HG03575 (cell line): ENCODE results near the gene HNF4A.
"Not testable (repeated sequence)": the region's sequence is repeated elsewhere in the genome, so short reads cannot be mapped to it uniquely, and the experiment has no call there.

Experiments
- ATAC-seq: cut with Tn5 transposase; IDR thresholded peaks from one replicate; pipeline ENCODE4 v1.9.1; 2021; ENCODE audit not compliant: unreplicated experiment, insufficient number of reproducible peaks, low FRiP score; ENCODE audit errors: extremely low read depth

HNF4A gene

DNA sequence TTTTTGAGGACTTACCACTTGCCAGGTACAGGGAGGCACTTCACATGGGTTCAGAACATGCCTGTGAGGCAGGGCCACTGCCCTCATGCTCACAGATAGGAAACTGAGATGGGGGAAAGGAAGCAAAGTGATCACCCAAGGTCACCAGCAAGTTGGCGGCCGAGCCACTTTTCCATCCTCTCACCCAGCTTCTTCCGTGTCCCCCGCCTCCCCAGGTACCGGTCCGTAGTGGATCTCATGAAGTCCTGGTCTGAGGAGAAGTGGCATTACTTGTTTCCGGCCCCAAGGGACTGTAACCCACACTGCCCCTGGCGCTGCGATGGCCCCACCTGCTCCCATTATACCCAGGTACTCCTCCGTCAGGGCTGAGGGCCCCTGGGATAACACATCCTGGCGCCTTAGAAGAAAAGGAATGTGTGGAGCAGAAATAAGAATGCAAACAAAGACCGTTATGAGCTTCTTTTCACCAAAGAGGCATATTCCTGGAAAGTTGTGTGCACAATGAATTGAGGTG, 12.3 kb upstream of the HNF4A start:
- ATAC-seq: no peak

DNA sequence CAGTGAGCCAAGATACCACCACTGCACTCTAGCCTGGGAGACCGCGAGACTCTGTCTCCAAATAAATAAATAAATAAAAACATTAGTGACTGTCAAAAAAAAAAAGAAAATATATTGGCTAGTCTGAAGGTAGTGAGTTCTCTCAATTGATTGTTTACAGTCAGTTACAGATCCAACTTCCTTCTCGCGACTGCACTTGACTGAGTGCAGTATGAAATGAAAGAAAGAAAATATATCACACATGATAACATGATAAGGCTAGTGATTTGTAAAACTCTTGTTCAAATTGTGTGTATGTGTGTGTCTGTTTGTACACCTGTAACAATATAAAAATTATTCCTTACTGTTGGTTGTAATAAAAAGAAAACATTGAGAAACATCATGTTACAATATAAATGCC, 10.8 kb upstream of the HNF4A start:
- ATAC-seq: no peak

DNA sequence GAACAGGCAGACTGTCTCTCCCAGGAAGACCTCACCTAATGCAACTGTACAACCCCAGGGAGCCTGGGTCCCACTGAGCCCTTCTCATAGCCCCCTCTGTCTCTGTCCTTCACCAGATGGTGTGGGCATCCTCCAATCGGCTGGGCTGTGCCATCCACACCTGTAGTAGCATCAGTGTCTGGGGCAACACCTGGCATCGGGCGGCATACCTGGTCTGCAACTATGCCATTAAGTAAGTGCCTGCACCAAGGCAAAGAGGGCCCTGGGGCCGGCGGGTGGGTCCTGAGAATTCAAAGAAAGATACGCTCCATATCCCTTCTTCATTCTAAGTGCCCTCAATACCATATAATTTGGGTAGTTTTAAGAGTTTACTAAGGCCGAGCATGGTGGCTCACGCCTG, 10.4 kb upstream of the HNF4A start:
- ATAC-seq: no peak

DNA sequence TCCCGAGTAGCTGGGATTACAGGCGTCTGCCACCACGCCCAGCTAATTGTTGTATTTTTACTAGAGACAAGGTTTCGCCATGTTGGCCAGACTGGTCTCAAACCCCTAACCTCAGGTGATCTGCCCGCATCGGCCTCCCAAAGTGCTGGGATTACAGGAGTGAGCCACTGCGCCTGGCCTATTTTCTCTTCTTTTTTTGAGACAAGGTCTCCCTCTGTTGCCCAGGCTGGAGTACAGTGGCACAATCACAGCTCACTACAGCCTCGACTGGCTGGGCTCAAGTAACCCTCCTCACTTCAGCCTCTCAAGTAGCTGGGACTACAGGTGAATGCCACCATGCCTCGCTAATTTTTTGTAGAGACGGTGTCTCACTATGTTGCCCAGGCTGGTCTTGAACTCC, 9.6 kb upstream of the HNF4A start:
- ATAC-seq: not testable (repeated sequence)

DNA sequence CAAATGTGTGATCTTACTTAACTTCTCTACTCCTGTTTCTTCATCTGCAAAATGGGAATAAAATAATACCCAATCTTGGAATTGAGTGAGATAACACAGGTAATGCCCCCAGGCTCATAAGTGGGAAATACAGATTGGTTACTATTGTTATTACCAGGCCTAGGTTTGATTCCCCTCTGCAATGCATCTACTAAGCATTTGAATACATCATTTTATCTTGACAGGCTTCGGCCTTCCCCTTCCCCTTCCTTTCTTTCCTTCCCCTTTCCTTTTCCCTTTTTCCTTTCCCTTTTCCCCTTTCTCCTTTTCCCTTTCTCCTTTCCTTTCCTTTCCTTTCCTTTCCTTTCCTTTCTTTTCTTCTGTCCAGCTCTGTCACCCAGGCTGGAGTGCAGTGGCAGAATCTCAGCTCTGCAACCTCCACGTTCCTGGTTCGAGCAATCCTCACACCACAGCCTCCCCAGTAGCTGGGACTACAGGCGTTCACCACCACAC, 7.3 kb upstream of the HNF4A start:
- ATAC-seq: no peak

DNA sequence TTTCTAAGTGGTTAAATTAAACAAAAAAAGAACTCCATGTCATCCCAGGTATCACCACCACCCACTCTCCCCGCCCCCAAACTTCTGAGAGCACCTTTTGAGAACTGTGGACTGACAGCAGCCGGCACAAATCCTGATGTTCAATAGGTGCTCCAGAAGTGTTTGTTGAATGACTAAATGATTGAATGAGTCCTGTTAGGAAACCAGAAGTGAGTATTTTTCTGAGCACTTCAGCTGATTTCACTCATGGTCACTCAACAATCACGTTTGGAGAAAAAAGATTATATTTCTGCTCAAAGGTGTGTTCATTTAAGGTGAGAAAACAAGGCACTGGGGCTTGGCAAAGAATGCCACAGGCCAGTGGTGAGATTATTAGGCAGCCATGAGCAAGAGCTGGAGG, 6.2 kb upstream of the HNF4A start:
- ATAC-seq: no peak

DNA sequence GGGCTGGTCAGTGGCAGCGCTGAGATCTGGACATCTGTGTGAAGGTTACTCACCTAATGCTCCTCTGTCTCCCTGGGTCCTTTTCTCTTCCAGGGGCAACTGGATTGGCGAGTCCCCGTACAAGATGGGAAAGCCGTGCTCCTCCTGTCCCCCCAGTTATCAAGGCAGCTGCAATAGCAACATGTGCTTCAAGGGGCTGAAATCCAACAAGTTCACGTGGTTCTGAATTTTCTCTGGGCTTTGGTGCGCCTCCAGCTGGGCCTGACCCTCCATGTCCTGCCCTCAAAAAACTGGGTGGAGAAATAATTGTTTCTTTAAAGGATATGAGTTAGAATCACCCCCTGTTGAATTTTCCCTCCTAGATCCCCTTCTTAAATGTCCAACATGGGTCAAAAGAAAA, 4.9 kb upstream of the HNF4A start:
- no peak for ATAC-seq

DNA sequence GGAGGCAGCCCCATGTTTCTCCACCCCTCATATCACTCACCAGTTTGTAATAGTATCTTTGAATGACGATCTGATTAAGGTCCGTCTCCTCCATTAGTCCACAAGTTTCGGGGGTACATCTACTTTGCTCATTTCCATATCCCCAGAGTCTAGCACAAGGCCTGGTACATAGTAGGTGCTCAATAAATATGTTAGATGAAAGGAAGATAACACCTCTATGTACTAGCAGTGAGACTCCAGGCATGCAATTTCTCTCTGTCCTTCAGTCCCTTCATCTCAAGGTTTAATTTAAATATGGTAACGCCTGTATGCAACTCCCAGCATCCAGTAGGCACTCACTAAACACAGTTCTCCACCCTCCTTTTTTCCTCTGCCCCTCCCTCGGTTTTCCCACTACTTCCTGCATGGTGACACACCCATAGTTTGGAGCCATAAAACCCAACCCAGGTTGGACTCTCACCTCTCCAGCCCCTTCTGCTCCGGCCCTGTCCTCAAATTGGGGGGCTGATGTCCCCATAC, 461 bp upstream of the HNF4A start:
- no peak for ATAC-seq

DNA sequence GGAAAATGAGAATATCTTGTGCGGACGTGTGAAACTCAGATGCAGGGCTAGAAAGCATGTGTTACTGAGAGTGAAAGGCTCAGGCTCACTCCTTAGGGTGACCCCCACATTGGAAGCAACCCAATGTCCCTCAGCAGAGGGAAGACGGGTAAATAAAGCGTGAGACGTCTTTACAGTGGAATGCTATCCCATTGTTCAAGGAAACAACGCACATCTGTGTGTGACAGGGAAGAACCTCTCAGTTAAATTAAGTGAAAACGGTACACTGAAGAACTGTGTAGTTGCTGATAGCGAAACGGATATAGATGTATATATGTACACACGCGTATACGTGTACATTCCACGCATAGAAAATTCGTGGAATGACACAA, 839 bp downstream of the HNF4A start:
- ATAC-seq: no peak

DNA sequence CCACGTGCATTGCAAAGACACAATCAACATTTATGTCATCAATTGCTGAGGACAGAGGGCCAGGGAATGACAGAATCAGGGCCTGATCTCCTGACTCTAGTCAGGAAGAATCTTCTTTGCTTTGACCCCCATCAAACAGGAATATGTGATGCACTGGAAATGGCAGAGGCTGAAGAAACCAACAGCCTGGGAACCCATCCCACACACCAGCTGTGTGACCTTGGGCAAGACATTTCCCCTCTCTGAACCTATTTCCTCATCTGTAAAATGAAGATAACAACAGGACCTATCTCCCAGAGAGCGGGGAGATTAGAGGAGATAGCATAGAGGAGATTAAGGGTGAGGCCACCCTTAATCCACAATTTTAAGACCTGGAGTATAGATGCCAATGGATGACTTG, 1.5 kb downstream of the HNF4A start:
- ATAC-seq: no peak

DNA sequence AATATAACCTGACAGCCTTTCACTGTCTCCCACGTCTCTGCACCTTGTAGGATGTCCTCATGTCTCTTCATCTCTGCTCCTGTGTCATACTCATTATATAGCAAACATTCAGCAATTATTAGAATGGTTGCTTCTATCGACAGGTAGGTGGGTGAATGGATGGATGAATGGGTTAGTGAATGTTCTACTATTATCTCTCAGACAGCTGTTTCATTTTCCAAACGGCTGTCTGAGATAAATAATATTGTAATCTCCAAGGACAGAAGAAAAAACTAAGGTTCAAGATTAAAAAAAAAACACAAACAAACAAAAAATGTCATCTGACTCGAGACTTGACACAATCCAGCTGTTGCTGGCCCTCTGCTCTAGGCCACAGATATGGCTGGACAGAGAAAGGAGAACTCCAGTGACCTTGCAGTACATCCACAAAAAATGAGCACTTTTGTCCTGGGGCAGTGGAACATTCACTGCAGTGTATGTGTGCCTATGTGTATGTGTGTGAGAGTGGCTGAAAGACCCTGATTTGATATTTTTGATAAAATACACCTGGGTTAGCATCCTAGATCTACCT, 2.1 kb downstream of the HNF4A start:
- no peak for ATAC-seq

DNA sequence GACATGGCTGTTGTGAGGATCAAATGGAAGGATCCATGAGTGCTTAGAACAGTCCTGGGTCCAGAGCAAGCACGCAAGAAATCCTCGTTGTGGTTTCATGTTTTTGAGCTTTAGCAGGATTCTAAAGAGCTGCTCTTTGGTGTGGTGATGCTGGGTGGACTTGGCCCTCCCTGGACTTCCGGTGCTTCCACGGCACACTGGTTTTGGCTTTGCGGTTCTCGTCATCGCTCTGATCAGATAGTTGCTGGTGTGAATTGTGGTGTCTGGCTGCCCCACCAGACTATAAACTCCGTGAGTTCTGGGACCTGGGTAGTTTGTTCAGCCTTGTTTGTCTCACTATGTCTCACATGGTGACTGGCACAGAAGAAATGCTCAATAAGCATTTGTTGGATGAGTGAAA, 3.3 kb downstream of the HNF4A start:
- no peak for ATAC-seq

DNA sequence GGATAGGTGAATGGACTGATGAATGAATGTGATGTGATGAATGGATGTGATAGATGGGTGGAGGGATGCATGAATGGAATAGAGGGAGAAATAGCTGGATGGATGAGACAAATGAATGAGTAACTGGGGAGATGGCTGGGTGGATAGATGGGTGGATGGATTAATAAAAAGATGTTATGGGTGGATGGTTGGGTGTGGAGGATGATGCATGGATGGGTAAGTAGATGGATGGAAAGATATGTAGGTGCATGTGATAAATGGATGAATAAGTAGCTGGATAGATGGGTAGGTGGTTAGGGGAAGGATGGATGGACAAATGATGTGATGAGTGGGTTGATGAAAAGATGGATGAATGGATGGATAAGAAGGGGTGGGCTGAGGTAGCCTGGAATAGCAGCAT, 4.7 kb downstream of the HNF4A start:
- ATAC-seq: no peak

DNA sequence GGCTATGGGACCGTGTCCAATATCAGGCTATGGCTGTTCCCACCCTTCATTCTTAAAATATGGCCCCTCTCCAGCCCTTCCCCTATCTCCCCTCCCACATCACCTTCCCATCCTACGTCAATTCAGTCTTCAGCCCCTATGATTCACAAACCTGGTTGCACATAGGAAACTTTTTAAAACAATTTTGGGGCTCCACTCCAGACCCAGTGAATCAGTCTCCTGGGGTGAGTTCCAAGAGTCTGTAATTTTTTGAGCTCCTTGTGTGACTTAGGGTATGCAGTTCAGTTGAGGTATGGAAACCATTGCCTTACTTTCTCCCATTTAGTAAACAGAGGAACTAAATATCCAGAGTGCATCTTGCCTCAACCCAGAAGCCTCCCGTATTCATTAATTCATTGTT, 5.5 kb downstream of the HNF4A start:
- ATAC-seq: no peak

DNA sequence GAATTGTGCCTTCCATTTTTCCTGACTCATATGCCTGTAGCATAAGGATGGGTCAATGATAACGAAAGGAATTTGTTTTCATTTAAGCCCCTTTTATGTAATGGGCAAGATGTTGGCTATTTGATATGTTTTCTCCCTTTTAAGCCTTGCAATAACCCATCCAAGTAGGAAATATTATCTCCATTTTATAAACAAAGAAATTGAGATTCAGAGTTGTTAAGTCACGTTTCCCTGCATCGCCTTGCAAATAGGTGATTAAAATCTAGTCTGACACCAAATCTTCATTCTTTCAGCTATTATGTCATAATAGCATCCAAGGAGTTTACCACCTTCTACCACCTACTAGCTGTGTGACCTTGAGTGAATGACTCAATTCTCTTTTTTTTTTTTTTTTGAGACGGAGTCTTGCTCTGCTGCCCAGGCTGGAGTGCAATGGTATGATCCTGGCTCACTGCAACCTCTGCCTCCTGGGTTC, 7.0 kb downstream of the HNF4A start:
- ATAC-seq: no peak

DNA sequence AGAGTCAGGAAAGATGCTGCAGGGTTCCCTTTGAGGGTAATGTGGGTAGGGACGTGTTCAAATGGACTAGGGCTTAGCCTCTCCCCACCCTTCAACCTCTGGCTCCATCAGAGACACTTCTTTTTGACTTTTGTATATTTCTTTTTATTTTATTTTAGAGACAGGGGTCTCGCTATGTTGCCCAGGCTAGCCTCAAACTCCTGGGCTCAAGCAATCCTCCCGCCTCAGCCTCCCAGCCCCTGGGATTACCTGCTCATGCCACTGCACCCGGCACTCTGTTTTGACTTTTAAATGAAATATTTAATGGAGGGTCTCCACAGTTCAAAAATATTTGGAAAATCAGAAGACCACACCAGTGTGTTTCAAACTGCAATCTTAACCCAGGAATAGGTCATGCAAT, 8.6 kb downstream of the HNF4A start:
- ATAC-seq: no peak

DNA sequence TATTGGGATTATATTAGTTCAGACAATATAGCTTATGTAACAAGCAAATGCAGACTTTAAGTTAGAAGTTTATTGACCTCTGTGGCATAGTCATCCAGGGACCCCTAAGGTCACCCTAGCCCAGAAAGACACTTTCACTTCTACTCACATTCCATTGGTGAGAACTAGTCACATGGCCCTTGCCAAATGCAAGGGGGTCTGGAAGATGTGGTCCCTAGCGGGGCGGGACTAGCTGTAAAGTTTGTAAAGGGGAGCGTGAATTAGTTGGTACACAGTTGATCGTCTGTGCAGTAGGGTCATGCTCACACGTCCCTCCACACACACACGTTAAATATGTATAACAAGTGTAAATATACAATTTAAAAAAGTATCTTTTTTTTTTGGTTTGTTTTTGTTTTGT, 9.3 kb downstream of the HNF4A start:
- ATAC-seq: no peak

DNA sequence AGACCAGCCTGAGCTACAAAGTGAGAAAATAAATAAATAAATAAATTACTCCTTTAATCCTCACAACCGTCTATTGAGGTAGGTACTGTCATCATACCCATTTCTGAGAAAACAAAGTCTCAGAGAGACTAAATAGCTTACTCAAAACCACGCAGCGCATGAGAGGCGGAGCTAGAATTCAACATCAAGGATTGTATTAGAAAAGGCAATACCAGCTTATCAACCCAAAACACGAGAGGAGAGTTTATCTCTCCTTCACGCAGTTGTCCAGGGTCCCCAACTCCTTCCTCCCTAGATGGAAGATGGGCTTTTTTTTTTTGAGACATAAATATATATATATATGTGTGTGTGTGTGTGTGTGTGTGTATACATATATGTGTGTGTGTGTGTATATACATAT, 12.2 kb downstream of the HNF4A start:
- no peak for ATAC-seq

DNA sequence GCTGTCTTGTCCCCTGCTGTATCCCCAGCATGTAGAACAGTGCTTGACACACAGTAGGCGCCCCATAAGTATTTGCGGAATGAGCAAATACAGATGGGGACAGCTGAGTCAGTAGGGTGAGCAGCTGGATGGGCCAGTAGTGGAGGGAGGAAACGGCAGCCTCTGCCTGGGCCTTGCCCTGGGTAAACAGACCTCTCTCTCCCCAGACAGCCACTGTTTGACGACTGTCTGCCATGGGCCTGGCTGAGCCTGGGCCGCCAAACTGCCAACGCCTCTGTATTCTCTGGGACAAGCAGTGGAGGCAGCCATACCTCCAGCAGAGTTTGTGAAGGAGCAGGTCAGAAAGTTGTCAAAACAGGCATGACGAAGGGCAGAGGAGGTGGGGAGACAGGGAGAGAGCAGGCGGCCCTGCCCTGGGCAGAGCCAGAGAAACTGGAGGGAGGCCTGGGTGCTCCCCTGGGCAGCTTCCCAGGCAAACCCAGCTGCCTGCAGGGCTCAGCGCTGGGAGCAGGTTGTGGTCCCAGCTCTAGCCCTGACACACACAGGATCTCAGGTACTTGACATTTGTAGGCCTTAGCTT, 15.2 kb downstream of the HNF4A start:
- ATAC-seq: no peak

DNA sequence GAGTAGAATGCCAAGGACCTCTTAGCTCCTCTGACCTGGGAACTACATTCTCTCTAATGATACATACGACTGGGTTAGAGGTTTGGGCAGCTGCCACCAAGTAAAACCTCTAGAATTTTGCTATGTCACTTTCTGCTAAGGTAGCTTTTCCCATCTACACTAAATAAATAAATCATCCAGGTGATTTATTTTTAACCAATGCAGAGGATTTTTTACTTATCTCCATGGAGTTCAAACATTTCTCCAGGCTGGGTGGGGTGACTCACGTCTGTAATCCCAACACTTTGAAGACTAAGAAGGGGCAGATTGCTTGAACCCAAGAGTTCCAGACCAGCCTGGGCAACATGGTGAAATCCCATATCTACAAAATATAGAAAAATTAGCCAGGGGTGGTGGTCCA, 27.1 kb downstream of the HNF4A start:
- ATAC-seq: no peak
